GM19455 (cell line): Measurements from ENCODE around the gene ZNF532.
"Not testable (repeated sequence)": the region's sequence is repeated elsewhere in the genome, so short reads cannot be mapped to it uniquely, and the experiment has no call there.

Source experiments
- ATAC-seq: cut with Tn5 transposase; IDR thresholded peaks from one replicate; pipeline ENCODE4 v1.9.1; 2021; ENCODE audit not compliant: unreplicated experiment

The ZNF532 gene, protein sequence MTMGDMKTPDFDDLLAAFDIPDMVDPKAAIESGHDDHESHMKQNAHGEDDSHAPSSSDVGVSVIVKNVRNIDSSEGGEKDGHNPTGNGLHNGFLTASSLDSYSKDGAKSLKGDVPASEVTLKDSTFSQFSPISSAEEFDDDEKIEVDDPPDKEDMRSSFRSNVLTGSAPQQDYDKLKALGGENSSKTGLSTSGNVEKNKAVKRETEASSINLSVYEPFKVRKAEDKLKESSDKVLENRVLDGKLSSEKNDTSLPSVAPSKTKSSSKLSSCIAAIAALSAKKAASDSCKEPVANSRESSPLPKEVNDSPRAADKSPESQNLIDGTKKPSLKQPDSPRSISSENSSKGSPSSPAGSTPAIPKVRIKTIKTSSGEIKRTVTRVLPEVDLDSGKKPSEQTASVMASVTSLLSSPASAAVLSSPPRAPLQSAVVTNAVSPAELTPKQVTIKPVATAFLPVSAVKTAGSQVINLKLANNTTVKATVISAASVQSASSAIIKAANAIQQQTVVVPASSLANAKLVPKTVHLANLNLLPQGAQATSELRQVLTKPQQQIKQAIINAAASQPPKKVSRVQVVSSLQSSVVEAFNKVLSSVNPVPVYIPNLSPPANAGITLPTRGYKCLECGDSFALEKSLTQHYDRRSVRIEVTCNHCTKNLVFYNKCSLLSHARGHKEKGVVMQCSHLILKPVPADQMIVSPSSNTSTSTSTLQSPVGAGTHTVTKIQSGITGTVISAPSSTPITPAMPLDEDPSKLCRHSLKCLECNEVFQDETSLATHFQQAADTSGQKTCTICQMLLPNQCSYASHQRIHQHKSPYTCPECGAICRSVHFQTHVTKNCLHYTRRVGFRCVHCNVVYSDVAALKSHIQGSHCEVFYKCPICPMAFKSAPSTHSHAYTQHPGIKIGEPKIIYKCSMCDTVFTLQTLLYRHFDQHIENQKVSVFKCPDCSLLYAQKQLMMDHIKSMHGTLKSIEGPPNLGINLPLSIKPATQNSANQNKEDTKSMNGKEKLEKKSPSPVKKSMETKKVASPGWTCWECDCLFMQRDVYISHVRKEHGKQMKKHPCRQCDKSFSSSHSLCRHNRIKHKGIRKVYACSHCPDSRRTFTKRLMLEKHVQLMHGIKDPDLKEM (N-terminal part only)

DNA sequence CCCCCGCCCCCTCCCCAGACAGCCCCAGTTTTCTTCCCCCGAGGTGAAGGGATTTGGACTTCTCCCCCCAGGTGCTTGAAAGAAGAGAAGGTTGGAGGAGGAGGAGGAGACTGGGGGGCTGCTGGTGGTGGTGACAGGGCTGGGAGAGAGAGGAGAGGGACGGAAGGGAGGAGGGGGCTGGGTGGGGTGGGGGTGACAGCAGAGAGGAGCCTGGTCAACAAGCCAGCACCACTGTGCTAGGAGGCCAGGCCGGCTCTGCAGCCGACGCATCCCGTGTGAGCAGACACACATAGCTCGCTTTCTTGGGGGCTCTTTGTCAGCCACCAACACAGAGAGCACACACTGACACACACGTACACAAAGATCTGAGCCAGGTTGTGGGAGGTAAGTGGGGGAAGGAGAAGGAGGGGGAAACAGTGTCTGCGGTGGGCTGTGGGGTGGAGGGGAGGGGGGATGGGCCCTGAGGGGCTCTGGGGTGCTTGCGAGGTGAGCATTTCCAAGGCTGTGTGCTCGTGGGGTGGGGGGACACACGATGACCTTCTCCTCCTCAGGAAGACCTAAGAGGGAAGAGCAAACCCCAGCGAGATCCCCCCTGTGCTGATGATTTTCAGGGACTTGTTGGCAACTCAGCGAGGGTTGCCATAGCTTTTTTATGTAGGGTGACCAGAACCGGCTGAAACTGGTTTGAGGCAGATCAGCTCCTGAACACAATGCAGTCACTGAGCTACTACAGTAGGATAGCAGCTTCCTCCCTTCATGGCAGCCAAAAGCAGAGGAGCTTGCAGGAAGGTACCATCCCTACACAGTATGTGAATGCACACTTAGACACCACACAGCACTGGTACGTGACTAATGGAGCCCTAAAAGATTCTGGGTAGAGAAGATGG, at the start of gene ZNF532:
Gene ZNF532, plus strand, starts transcription at position 732 of the 887 bp plus-strand sequence. CDS start 53,411 bp downstream, outside the sequence.
- ATAC-seq, result no peak

DNA sequence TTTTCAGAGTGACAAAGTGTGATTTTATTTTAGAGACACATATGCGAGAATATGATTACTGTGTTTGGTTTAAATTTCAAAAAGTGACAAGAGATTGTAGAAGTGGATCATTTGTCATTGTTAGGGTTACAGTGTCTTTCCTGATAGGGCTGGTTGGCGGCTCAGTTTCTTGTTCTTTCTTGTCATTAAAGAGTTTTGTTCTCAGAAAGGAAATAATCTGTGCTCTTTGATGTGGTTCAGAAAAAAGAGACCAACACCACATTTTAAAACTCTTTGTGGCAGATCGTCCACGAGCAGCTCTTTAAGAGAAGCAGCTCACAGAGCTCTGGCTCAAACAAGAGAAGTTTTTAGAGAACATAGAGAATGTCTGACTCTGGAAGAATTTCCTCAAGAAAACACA, 45.6 kb upstream of the ZNF532 start:
- ATAC-seq, result no peak

- ATAC-seq, result no peak
Measured at GRCh38 chr18:58820251-58820650, 44.4 kb upstream of the ZNF532 start.

- no peak for ATAC-seq
Measured at GRCh38 chr18:58822944-58823343, 41.7 kb upstream of the ZNF532 start.

GRCh38 chr18:58823412-58823811, 41.3 kb upstream of the ZNF532 start:
- ATAC-seq, result no peak

DNA sequence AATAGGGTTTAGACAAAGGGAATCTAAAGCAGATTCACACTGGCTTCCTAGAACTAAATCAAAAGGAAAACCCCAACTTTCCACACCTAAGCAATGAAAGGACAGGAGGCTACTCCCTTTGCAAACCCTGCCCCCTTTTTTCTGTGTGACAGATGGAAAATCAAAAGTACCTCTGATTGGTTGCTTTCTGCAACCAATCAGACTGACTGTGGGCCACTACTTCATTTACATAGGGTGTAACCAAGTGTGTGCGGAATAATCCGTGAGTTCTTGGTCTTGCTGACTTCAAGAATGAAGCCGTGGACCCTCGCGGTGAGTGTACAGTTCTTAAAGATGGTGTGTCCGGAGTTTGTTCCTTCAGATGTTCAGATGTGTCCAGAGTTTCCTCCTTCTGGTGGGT, 37.8 kb upstream of the ZNF532 start:
- ATAC-seq, result not testable (repeated sequence)

GRCh38 chr18:58827428-58827827, 37.2 kb upstream of the ZNF532 start:
- no peak for ATAC-seq

GRCh38 chr18:58827886-58828285, 36.8 kb upstream of the ZNF532 start:
- ATAC-seq, result no peak

- ATAC-seq, result no peak
Measured at GRCh38 chr18:58828399-58829121, 36.1 kb upstream of the ZNF532 start.

GRCh38 chr18:58829263-58829662, 35.4 kb upstream of the ZNF532 start:
- ATAC-seq, result no peak

- not testable (repeated sequence) for ATAC-seq
Measured at GRCh38 chr18:58829886-58830285, 34.8 kb upstream of the ZNF532 start.

DNA sequence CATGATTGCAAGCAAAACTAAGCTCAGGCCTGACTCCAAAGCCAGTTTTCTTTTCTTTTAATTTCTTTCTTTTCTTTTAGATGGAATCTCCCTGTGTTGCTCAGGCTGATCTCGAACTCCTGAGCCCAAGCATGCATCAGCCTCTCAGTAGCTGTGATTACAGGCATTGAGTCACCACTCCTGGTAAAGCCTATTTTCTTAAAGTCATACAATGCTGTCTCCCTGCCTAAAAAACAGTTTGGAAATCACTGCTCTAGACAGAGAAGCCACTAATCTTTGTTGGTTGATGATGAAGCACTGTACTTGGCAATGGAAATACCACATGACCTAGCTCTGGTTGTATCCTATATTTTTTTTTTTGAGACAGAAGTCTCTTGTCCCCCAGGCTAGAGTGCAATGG, 33.1 kb upstream of the ZNF532 start:
- no peak for ATAC-seq

DNA sequence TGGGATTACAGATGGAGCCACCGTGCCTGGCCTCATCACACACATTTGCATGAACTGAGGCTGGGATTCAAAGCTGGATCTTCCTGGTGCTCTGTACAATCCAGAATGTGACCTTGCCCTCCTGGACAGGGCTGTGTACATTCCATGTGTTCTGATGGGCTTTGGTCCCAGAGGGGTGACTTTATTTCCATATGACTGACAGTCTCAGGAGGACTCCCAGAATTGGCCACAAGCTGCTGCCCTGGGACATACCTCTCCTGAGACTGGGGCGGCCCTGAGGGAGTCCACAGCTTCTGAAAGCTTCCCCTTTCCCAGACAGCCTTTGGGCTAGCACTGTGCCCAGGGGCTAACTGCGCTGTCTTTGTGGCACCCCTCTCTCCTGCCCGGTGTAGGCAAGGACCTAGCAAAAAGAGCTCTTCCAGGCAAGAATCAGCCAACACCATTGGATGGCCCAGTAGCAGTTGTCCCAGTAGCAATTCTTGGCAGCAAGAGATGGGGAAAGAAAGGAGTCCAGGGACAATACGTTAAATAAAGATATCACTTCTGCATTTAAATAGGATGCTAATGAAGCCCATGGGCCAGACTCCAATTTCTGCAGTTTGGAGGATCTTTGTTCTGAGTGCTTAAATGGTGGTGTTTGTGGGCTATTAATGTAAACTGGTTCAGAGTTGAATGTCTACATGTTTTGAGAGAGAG, 26.4 kb upstream of the ZNF532 start:
- no peak for ATAC-seq

- no peak for ATAC-seq
Measured at GRCh38 chr18:58838946-58839345, 25.7 kb upstream of the ZNF532 start.

DNA sequence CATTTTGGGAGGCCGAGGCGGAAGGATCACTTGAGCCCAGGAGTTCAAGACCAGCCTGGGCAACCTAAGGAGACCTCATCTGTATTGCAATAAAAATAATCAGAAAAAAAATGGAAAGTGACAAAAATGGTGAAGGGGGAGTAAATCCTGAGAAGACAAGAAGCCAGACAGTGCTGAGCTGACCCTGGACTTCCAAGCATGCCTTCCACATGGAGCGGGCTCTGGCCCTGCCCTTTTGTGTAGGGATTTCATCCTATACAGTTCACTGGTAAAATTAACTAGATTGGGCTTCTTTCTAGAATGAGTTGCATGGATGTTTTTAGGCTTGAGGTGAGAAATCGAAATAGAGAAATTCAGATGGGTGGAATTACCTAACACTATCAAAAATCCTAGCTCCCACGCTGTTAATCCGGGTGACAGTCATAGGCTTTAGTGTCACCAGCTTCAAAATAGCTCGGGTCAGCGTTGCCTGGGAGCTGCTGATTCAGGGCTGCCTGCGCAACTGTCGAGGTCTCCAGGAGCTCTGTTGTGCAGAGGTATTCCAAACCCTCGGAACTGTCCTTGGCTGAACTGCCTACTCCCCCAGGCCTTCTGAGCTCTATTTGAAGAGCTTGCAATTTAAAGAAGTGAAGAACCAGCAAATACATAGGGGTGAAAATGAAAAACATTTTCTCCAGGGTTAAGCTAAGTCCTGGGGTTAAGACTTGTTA, 21.5 kb upstream of the ZNF532 start:
- ATAC-seq, result no peak

DNA sequence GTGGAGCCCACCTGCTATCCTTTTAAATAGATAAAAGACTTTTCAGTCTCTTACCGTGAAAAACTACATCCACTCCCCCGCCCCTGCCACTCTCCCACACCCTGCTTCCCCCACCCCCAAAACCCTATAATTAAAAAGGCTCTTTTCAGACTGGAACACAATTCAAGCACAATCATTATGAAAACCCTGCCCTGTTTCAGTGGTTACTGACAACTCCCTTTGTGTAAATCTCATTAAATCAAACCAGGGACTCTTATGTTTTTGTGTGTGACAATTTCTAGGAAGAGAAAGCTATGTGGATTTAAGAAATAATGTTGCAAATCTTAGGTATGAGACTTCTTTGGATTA, 21.0 kb upstream of the ZNF532 start:
- no peak for ATAC-seq

- no peak for ATAC-seq
Measured at GRCh38 chr18:58844871-58845270, 19.8 kb upstream of the ZNF532 start.

DNA sequence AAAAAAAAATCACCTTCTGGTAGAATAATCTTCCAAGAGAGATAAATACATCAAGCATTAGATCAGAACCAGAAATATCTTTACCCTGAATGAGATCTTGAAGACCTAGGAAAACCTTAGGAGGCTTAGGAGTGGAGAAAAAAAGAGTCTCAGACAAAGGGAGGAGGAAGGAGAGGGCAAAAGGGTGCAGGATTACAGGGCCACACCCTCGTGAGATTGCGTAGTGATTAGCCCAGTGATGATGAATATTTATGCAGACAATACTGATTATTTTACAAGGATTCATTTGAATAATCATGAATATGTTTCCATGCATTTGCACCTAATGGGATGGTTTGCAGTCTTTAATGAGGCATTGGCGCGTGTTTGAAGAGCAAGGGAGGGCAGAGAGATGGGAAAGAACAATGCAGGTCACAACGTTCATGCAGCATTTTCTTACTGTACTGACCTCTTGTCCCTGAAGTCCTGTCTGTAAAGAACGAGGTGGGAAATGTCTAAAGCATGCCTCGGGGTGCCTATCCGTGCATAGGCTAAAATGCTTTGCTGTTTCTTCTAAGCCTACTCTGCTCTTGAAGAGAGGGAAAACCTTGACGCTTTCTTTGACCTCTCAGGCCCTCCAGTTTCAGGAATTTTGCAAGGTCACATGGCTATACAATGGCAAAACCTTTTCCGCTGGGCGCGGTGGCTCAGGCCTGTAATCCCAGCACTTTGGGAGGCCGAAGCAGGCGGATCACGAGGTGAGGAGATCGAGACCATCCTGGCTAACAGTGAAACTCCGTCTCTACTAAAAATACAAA, 18.6 kb upstream of the ZNF532 start:
- ATAC-seq, result no peak
